8988T (cell line): ENCODE results near the gene GRIN2A.

Experiments used
- DNase-seq: peaks from one replicate; pipeline ENCODE4 v3.0.0; 2011

Gene GRIN2A

DNA sequence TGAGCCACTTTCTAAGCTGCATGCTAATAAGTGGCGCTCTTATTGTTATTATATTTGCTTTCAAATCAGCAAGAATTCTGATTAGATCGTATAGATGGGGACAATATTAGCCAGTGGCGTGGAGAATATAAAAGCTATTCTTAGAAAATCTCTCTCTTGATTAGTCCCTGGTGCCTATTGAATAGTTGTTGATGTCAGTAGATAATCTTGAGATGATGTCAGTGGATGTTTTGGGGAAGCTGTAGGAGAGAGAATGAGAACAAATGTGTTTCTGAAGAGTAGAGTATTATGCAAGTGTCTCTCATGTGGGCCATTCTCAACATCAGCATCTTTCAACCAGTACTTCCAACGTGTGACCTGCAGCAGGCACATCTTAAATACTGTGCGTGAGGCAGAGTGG is 445.7 kb downstream of the GRIN2A start:
- DNase-seq, result no peak

DNA sequence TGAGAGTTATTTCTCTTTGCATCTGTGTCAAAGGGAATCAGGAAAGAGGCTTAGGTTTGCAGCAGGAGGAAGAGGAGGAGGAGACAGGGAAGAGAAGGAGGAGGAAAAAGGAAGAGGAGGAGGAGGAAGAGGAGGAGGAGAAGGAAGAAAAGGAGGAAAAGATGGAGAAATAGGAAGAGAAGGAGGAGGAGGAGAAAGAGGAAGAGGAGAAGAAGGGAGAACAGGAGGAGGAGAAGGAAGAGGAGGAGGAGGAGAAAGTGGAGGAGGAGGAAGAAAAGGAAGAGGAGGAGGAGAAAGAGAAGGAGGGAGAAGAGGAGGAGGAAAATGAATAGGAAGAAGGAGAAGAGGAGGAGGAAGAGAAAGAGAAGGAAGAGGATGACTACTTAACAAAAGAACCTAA is 459.1 kb downstream of the GRIN2A start:
- no peak for DNase-seq

GRCh38 chr16:9713907-9714306 is 468.3 kb downstream of the GRIN2A start:
- DNase-seq, result no peak

DNA sequence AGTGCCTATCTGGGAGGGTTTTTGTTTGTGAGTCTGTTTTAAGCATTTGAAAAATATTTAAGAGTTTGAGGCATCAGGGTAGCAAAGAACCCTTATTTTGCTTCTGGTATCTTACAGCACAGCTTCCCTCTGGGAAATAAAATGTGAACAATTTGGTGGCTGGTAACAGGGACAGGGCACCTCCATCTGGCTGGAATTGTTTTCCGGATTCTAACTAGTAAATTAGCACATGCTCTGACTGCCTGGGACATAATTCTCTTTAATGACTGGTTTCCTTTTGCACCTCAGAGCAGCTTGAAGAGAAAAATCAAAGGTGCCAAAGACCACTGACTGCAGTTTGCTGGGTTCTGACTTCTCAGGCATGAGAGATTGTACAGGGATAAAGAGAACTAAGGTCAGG is 469.1 kb downstream of the GRIN2A start:
- no peak for DNase-seq

DNA sequence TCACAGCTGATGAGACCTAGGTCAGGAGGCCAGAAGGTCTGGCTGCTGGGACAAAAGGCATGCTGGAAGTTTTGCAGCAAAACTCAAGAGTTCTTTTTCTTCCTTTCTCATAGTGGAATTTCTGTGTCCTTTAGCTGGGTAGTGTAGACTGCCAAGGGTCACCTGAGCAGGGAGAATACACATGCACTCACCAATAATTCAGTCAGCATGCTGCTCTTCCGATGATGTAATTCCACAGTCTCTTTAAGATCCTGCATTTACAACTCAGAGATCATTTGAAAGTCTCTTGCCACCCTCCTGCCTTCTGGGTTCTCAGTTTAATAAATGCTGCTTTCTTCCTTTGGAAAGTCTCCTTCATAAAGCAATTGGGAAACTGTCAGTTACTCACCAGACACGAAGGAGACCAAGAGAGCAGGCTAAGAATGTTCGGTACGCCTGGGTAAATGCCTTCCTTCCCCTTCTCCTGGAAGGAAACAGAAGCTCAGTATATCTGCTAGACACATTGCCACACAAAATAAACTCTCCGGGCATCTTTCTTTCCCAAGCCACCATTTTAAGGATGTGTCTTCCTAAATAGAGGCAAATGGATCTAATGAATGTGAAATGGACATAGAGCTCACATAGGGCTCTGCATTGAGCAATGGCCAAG is 473.1 kb downstream of the GRIN2A start:
- no peak for DNase-seq

DNA sequence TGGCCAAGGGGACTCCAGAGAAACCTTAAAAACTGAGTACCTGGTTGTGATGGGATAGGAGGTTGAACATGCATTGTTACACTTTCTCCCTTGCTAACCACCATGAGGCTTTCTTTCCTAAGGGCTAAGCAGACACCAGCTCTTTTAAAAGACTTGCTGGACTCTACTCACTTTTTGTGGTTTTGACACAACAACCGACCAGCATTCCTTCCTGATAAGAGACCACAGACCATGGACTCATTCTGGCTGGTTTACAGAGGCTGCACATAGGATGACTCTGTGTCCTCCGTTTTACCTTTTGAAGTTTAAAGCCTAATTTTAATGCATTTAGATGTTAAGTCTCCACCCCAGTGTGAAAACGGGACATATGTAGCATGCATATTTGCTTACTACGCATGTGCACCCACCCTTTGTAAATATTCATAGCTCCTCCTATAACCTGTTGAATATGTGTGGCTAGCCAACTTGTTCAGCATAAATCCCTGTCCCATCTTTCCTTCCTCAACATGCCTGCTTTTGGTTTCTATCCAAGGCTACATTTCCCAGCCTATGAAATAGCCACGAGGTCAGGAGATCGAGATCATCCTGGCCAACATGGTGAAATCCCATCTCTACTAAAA is 475.9 kb downstream of the GRIN2A start:
- DNase-seq, result no peak

DNA sequence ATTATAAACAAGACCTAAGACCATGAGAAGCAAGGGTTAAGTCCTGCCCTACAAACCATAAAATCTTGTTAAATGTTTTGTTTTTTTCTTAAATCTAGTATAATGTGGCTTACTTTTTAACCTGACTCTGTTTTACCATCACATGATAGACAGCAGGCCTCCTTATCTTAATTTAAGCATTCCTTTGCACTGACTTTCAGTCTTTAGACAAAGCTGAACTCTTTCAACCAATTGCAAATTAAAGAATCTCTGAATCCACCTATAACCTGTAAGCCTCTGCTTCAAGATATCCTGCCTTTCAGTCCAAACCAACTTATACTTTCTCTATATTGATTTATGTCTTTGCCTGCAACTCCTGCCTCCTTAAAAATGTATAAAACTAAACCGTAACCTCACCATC is 478.5 kb downstream of the GRIN2A start:
- DNase-seq, result no peak
